DMS53 treated with DMSO at 0.1 percent for 48 hours (cell line): ENCODE measurements around the gene OBSCN.

ENCODE experiments used
- DNase-seq: peaks from one replicate; lab custom pipeline; 2025; ENCODE audit not compliant: unreplicated experiment; lab: John Stamatoyannopoulos, UW

Gene OBSCN

DNA sequence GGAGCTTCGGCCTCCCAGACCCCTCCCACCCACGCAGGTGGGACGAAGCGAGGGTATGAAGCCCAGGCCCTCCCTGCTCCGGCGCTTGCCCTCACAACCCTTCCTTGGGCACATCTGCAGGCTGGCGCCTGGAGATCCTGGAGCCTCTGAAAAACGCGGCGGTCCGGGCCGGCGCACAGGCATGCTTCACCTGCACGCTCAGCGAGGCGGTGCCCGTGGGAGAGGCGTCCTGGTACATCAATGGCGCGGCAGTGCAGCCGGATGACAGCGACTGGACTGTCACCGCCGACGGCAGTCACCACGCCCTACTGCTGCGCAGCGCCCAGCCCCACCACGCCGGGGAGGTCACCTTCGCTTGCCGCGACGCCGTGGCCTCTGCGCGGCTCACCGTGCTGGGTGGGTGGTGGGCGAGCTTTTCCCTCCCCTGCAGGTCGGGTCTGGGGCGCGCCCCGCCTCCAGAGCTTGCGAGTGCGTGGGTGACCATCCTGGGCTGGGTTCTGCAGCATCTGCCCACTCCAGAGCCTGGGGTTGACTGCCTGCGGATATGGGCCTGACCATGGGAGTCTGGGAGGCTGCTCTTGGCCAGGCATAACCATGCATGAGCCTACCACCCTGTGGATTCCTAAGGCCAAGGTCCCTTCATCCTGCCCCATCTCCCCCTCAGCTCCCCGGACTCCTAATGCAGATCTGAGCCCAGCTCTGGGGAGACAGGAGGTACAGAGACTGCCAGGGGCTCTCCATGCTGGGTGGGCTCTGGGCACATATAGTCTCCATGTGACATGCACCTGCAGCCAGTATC, 108.9 kb downstream of the OBSCN start:
- no peak for DNase-seq

DNA sequence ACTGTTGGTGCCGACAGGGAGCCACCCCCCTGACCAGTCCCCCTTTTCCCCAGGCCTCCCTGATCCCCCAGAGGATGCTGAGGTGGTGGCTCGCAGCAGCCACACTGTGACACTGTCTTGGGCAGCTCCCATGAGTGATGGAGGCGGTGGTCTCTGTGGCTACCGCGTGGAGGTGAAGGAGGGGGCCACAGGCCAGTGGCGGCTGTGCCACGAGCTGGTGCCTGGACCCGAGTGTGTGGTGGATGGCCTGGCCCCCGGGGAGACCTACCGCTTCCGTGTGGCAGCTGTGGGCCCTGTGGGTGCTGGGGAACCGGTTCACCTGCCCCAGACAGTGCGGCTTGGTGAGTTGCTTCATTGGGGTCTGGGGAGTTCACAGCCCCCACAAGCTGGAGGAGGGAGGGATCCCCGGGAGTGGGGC, 109.6 kb downstream of the OBSCN start:
- no peak for DNase-seq

DNA sequence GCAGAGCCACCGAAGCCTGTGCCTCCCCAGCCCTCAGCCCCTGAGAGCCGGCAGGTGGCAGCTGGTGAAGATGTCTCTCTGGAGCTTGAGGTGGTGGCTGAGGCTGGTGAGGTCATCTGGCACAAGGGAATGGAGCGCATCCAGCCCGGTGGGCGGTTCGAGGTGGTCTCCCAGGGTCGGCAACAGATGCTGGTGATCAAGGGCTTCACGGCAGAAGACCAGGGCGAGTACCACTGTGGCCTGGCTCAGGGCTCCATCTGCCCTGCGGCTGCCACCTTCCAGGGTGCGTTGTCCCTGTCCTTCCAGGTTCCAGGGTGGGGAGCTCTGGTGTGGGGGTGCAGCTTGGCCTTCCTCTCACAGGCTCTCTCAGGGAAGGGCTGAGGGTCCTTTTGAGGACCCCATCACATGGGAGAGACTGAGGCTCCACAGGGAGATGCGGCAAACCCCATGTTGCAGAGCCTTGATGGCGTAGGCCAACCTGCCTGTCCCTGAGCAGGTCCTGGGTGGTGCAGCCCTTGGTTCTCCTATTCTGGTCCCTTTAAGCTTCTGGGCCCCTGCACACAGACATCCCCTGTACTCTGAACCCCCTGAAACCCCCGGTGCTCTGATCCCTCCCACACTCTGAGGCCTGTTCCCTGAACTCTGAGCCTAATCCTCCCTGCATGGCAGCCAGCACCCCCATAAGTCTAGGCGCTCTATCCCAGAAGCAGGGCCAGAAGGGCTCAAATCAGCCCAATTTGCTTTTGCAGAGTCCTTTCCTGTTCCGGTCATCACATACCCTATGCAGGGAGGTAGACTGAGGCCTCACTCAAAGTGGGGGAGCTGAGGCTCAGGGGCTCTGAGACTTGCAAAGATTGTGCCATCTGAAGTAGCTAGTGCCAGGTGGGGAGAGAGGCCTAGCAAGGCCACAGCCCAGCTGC, 110.3 kb downstream of the OBSCN start:
- no peak for DNase-seq

DNA sequence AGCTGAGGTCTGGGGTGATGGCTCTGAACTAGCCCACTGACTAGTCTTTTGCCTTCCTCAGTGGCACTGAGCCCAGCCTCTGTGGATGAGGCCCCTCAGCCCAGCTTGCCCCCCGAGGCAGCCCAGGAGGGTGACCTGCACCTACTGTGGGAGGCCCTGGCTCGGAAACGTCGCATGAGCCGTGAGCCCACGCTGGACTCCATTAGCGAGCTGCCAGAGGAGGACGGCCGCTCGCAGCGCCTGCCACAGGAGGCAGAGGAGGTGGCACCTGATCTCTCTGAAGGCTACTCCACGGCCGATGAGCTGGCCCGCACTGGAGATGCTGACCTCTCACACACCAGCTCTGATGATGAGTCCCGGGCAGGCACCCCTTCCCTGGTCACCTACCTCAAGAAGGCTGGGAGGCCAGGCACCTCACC, 111.0 kb downstream of the OBSCN start:
- no peak for DNase-seq

DNA sequence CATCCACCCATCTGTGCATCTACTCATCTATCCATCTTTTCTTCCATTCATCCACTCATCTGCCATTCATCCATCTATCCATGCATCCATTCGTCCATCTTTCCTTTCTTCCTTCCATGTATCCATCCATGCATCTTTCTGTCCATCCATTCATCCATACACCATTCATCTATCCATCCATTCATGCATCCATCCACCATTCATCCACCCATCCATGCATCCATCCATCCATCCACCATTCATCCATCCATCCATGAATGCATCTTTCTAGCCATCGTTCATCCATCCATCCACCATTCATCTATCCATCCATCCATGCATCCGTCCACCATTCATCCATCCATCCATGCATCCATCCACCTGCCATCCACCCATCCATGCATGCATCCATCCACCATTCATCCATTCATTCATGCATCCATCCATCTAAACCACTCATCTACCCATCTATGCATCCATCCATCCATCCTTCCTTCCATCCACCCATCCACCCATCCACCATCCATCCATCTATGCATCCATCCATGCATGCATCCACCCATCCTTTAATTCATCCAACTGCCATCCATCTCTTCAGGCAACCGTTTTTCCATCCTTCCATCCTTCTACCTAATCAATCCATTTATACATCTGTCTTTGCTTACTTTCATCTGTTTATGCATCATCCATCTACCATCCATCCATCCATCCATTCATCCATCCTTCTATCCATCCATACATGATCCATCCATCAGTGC, 111.7 kb downstream of the OBSCN start:
- no peak for DNase-seq

- DNase-seq: no peak
Measured at GRCh38 chr1:228320394-228320793, 112.5 kb downstream of the OBSCN start.

GRCh38 chr1:228321435-228321834, 113.6 kb downstream of the OBSCN start:
- DNase-seq: no peak

DNA sequence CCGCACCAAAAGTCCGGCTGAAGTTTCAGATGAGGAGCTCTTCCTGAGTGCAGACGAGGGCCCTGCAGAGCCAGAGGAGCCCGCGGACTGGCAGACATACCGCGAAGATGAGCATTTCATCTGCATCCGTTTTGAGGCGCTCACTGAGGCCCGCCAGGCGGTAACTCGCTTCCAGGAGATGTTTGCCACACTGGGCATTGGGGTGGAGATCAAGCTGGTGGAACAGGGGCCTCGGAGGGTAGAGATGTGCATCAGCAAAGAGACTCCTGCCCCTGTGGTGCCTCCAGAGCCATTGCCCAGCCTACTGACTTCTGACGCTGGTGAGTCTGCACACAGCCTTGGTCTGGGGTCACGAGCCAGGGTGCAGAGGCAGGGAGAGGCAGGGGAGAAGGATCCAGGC, 114.1 kb downstream of the OBSCN start:
- no peak for DNase-seq

- DNase-seq: no peak
Measured at GRCh38 chr1:228323401-228323800, 115.6 kb downstream of the OBSCN start.

DNA sequence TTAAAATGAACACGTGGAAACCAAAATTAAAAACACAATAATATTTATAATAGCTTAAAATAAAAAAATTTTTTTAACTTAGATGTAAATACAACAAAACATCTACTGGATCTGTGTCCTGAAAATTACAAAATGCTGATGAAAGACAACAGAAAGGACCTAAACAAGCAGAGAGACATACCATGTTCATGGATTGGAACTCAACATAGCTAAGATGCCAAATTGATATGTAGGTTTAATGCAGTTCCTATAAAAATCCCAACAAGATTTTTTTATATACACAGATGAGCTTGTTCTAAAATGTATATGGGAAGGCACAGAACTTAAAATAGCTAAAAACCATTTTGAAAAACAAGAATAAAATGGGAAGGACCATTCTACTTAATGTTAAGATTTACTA, 117.4 kb downstream of the OBSCN start:
- DNase-seq: no peak

DNA sequence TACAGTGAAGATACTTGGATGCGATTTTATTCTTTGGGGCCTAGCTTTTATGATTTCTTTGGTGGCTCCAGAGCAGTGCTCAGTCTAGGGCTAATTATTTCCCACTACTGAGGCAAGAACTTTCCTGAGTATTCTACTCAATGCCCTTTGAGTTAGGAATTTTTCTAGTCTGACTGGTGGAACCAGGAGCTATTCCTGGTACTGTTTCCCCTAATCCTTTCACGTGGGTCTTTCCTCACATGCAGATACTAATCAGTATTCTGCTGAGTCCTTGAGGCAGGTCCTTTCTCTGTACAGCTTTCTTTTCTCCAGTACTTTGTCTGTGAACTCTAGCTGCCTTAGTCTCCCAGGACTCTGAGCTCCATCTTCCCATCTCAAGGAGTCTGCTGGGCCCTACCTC, 122.0 kb downstream of the OBSCN start:
- DNase-seq: no peak

GRCh38 chr1:228332797-228333738, 125.2 kb downstream of the OBSCN start:
- DNase-seq: no peak

DNA sequence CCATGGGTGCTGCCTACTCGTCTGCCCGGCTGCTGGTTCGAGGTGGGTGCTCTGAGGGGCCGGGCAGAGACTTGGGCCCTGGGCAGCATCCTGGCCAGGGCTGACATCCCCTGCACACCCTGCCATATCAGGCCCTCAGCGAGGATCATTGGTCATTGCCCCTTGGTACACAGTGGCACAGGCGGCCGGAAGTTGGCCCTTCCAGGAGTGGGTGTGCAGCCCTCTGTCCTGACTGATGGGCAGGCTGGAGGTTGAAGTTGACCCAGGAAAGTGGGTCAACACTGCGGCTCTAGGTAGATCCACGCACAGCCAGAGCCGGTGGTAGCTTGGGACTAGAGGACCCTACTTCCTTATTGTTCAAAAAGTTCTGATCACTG, 125.9 kb downstream of the OBSCN start:
- DNase-seq: no peak

DNA sequence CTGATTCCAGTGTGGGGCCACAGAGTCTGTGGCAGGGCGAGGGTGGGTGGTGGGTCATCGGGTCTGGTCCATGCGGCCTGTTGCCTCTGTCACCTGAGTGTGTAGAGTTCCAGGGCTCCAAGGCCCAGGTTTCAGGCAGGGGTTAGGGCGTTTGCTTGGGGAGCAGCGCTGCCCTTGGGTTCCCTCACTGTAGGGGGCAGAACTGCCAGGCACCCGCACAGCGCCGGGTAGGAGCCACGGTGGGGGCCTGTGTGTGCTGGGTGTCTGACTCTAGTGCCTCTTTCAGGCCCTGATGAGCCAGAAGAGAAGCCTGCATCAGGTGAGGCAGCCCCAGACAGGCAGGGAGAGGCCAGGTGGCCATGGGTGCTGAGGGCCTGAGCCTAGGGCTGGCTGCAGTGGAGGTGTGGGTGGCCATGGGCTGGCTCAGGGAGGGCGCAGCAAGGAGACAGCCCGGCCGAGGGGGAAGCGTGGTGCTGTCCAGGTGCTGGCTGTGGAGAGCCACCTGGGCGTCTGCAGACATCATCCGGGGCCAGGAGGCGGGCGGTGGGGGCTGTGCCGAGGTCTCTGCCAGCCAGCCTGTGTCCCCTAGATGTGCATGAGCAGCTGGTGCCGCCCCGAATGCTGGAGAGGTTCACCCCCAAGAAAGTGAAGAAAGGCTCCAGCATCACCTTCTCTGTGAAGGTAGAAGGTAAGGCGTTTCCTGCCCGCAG, 126.5 kb downstream of the OBSCN start:
- DNase-seq: no peak

DNA sequence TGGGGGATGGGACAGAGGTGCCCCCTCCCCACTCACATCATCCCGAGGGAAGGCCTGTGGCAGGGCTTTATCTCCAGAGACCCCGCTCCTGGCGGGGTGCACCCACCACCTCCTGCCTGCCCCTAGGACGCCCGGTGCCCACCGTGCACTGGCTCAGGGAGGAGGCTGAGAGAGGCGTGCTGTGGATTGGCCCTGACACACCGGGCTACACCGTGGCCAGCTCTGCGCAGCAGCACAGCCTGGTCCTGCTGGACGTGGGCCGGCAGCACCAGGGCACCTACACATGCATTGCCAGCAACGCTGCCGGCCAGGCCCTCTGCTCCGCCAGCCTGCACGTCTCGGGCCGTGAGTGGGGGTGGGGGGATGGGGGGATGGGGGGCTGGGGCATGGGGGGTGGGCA, 127.1 kb downstream of the OBSCN start:
- no peak for DNase-seq

DNA sequence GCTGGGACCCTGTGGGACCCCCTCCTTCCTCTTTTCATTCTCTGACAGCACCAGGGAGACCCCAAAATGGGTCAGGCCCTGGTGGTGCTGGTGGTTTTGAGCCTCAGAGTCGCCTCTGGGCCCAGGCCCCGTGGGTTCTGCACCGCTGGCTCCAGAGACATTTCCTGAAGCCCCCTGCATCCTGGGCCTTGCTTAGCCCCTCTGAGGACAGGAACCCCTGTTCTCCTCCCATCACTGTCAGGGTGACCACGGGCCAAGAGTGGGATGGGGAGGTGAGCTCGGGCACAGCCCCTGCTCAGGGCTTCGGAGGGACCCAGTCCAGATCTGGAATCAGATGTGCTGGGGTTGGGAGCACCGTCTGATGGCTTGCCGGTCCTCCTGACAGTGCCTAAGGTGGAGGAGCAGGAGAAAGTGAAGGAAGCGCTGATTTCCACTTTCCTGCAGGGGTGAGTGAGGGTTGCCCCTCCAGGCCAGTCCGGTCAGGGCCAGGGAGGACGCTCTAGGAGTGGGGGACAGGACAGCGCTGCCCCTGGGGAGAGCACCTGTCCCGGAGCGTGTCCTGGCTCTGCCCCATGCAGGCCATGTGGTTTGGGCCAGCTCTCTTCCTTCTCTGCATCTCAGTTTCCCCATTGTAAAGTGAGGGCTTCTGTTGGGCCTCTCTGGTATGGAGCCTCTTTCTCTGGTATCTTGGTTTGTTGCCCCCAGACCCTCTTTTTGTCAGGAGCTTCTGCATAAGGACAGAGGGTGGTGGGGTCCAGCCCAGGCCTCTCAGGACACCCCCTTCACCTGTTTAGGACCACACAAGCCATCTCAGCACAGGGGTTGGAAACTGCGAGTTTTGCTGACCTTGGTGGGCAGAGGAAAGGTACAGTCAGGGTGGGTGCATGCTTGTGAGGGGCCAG, 127.8 kb downstream of the OBSCN start:
- no peak for DNase-seq

GRCh38 chr1:228336308-228337030, 128.6 kb downstream of the OBSCN start:
- DNase-seq: no peak

GRCh38 chr1:228337031-228337564, 129.3 kb downstream of the OBSCN start:
- DNase-seq: no peak
